Erythroblast (primary cell): ENCODE data around the gene MAD2L1.

Experiments
- GATA1 ChIP-seq: IDR thresholded peaks from 2 replicates; pipeline ENCODE4 v1.6.1; 2011; ENCODE audit warnings: low read depth, mild to moderate bottlenecking, control low read depth, low read length, moderate library complexity
- POLR2A ChIP-seq: IDR thresholded peaks from 2 replicates; pipeline ENCODE4 v1.6.1; 2011; ENCODE audit warnings: mild to moderate bottlenecking, low read length

GRCh38 chr4:120017939-120018692 is 48.5 kb downstream of the MAD2L1 start:
- no peak for TF ChIP-seq POLR2A
- TF ChIP-seq GATA1, result no peak
